HCT116 (cell line): ENCODE data around the gene SFXN1. TPM values are rescaled to one million over a fixed set of nuclear protein-coding genes. Genes with fewer than 3 reads are reported as not detected.

Experiments
- ATAC-seq: fragments of 200-7000 bp; cut with Tn5 transposase; 2 replicates; pipeline ENCODE4 v1.9.1; 2020; ENCODE audit warnings: mild to moderate bottlenecking, moderate library complexity
- BruUV-seq: library from RNA; stranded (reverse); fragments of 400-500 nt; replicated peaks from 2 replicates; lab custom pipeline; 2021; lab: Mats Ljungman, UMichigan
- CTCF ChIA-PET: fragments of 300-600 bp; sonication (Branson Sonifier 250); formaldehyde crosslinking; loops from one replicate; lab custom pipeline; 2021; ENCODE audit warnings: antibody characterized with exemption; lab: Charles Lee
- POLR2A ChIA-PET: fragments of 300-600, 350-600 bp; sonication (Branson Sonifier 250); formaldehyde crosslinking; loops from one replicate; lab custom pipeline; 2021; ENCODE audit warnings: antibody characterized with exemption; lab: Charles Lee
- RAD21 ChIA-PET, 2 experiments: fragments of 300-600 bp; sonication (Branson Sonifier 250); formaldehyde crosslinking; loops; one replicate each; lab custom pipeline; 2023; ENCODE audit warnings: low total read pairs in 2 of 2; ENCODE audit not compliant: uncharacterized antibody in 2 of 2, unreplicated experiment in 2 of 2, low non-redundant PET in 1 of 2; lab: Charles Lee
- DNase-seq: peaks from one replicate; pipeline ENCODE4 v3.0.0-alpha.2; 2010; ENCODE audit warnings: low read depth, low spot score
- H2AFZ ChIP-seq: fragments of 200-600 bp; shearing (Covaris generic), sonication (generic); 2 replicates; pipeline ENCODE4 v1.6.1; 2017; ENCODE audit warnings: low read depth, mixed run types, mixed read lengths, antibody characterized with exemption, low read length; ENCODE audit not compliant: poor library complexity, severe bottlenecking
- H3K27ac ChIP-seq: 2 replicates; pipeline ENCODE4 v1.5.1; 2012; ENCODE audit warnings: low read depth, low read length
- H3K27me3 ChIP-seq: fragments of 200-600 bp; sonication (generic); 2 replicates; pipeline ENCODE4 v1.6.1; 2016; ENCODE audit warnings: mixed run types, low read length, mixed read lengths; ENCODE audit not compliant: insufficient read depth
- H3K36me3 ChIP-seq, 2 experiments: fragments of 200-500 bp in 1 of 2; fragments of 200-600 bp in 1 of 2; sonication (Bioruptor generic) in 1 of 2; sonication (generic) in 1 of 2; 2 replicates each; pipeline versions ENCODE4 v1.5.1 to v1.6.1; 2014 to 2016; ENCODE audit warnings: low read length in 2 of 2, inconsistent platforms in 1 of 2, mixed read lengths in 1 of 2, mixed run types in 1 of 2; ENCODE audit not compliant: insufficient read depth in 2 of 2, control insufficient read depth in 1 of 2
- H3K4me1 ChIP-seq, 2 experiments: fragments of 200-600 bp in 1 of 2; sonication (generic) in 1 of 2; 2 replicates each; pipeline versions ENCODE4 v1.5.1 to v1.6.1; 2012 to 2017; ENCODE audit warnings: low read length in 2 of 2, inconsistent platforms in 1 of 2, mild to moderate bottlenecking in 1 of 2, mixed read lengths in 1 of 2, mixed run types in 1 of 2, moderate library complexity in 1 of 2; ENCODE audit not compliant: insufficient read depth in 2 of 2, control insufficient read depth in 1 of 2
- H3K4me2 ChIP-seq: fragments of 200-600 bp; sonication (generic); 2 replicates; pipeline ENCODE4 v1.6.1; 2017; ENCODE audit warnings: mixed run types, low read length, mixed read lengths
- H3K4me3 ChIP-seq, 2 experiments: fragments of 200-600 bp in 1 of 2; sonication (generic) in 1 of 2; replicated peaks in 1 of 2; 2 replicates each; pipeline ENCODE4 v1.5.1; 2011 to 2016; ENCODE audit warnings: low read length in 2 of 2, control low read depth in 1 of 2, low read depth in 1 of 2, mild to moderate bottlenecking in 1 of 2, mixed read lengths in 1 of 2, mixed run types in 1 of 2
- H3K79me2 ChIP-seq: fragments of 200-600 bp; sonication (generic); 2 replicates; pipeline ENCODE4 v1.6.1; 2017; ENCODE audit warnings: mild to moderate bottlenecking, mixed run types, low read length, moderate library complexity, mixed read lengths; ENCODE audit not compliant: insufficient read depth
- H3K9ac ChIP-seq: fragments of 200-600 bp; sonication (generic); 2 replicates; pipeline ENCODE4 v1.6.1; 2016; ENCODE audit warnings: low read length, mixed read lengths
- H3K9me2 ChIP-seq: fragments of 200-600 bp; sonication (generic), shearing (Covaris generic); 2 replicates; pipeline ENCODE4 v1.6.1; 2017; ENCODE audit warnings: mixed run types, mild to moderate bottlenecking, moderate library complexity; ENCODE audit not compliant: insufficient read depth
- H3K9me3 ChIP-seq, 2 experiments: fragments of 200-500 bp in 1 of 2; fragments of 200-600 bp in 1 of 2; sonication (Bioruptor generic) in 1 of 2; sonication (generic) in 1 of 2; 2 replicates each; pipeline ENCODE4 v1.6.1; 2014 to 2017; ENCODE audit warnings: low read length in 2 of 2, mixed read lengths in 2 of 2, inconsistent platforms in 1 of 2, low read depth in 1 of 2, mild to moderate bottlenecking in 1 of 2, mixed run types in 1 of 2, moderate library complexity in 1 of 2; ENCODE audit not compliant: control insufficient read depth in 1 of 2, insufficient read depth in 1 of 2
- H4K20me1 ChIP-seq: fragments of 200-600 bp; sonication (generic), shearing (Covaris generic); 2 replicates; pipeline ENCODE4 v1.6.1; 2017; ENCODE audit warnings: mixed run types, mild to moderate bottlenecking, moderate library complexity; ENCODE audit not compliant: insufficient read depth
- CBX3 ChIP-seq: IDR thresholded peaks from 2 replicates; pipeline ENCODE4 v1.6.1; 2012; ENCODE audit warnings: low read depth
- CEBPB ChIP-seq: IDR thresholded peaks from 2 replicates; pipeline ENCODE4 v1.6.1; 2012; ENCODE audit warnings: low read depth
- EZH2 ChIP-seq: fragments of 200-600 bp; sonication (generic); IDR thresholded peaks from 2 replicates; pipeline ENCODE4 v1.6.1; 2017; ENCODE audit warnings: antibody characterized with exemption, mixed run types
- EZH2phosphoT487 ChIP-seq: fragments of 200-600 bp; IDR thresholded peaks from 2 replicates; pipeline ENCODE4 v1.6.1; 2018; ENCODE audit warnings: antibody characterized with exemption, borderline replicate concordance
- JUND ChIP-seq: IDR thresholded peaks from 2 replicates; pipeline ENCODE4 v1.6.1; 2012
- POLR2AphosphoS5 ChIP-seq: IDR thresholded peaks from 2 replicates; pipeline ENCODE4 v1.6.1; 2011; ENCODE audit warnings: mild to moderate bottlenecking, low read depth, low read length, moderate library complexity
- YY1 ChIP-seq: IDR thresholded peaks from 2 replicates; pipeline ENCODE4 v1.6.1; 2011; ENCODE audit warnings: low read length, low read depth, moderate library complexity, mild to moderate bottlenecking; ENCODE audit not compliant: insufficient replicate concordance; ENCODE audit errors: extremely low read depth
- ZFX ChIP-seq: fragments of 450-650 bp; IDR thresholded peaks from 2 replicates; pipeline ENCODE4 v1.6.1; 2017
- intact Hi-C: fragments of 100-400 bp; cut with micrococcal nuclease; formaldehyde crosslinking; loops from 2 replicates; pipeline ENCODE4 v1.10.0; 2022
- total RNA-seq: library from RNA; stranded (reverse); gene quantifications from one replicate; pipeline ENCODE4 v1.2.1, GENCODE V29; 2021; ENCODE audit not compliant: unreplicated experiment

The SFXN1 gene
- total RNA-seq, 1 experiment from 2014 or later, result 145 TPM

GRCh38 chr5:175544586-175544985, 66.2 kb downstream of the SFXN1 start:
- POLR2A ChIA-PET, result no interaction called here
- Histone ChIP-seq H3K4me1 (no peaks in the 10 kb centered on the region), H3K79me2 (no peaks in the 10 kb centered on the region), H3K27me3 (peaks cover 26% of the 10 kb centered on the region), H3K9ac (no peak overlapping the region), H3K9me3 (no peaks in the 10 kb centered on the region), H3K36me3 (no peaks in the 10 kb centered on the region), H2AFZ (no peak overlapping the region), H3K27ac (no peak overlapping the region), H3K4me3 (no peak overlapping the region), H3K9me2 (no peaks in the 10 kb centered on the region), H4K20me1 (no peaks in the 10 kb centered on the region), H3K4me2 (no peak overlapping the region)
- CTCF ChIA-PET, result no interaction called here
- ATAC-seq (no peak), DNase-seq (no peak)
- no TSS peak for BruUV-seq
- RAD21 ChIA-PET, result no interaction called here
- intact Hi-C loops, result no loop called here
- TF ChIP-seq POLR2AphosphoS5, result no peak
- TF ChIP-seq, all 23 proteins: peak for 0

- ATAC-seq (no peak), DNase-seq (no peak)
- BruUV-seq, result no TSS peak
- H2AFZ ChIP-seq, result no peak overlapping the region
- H3K27ac ChIP-seq, result no peak overlapping the region
- no peak overlapping the region for H3K9ac ChIP-seq
- H3K27me3 ChIP-seq, result peaks cover 53% of the 10 kb centered on the region
- POLR2A ChIA-PET, result no interaction called here
- H3K4me2 ChIP-seq, result no peak overlapping the region
- TF ChIP-seq JUND (no peak), CEBPB (no peak), EZH2 (no peak), EZH2phosphoT487 (no peak), CBX3 (no peak), YY1 (no peak), ZFX (no peak)
- TF ChIP-seq, all 23 proteins: peak for 0
- no peaks in the 10 kb centered on the region for H3K79me2 ChIP-seq
- H3K36me3 ChIP-seq, result no peaks in the 10 kb centered on the region
- no peaks in the 10 kb centered on the region for H3K4me1 ChIP-seq
- intact Hi-C loops, result no loop called here
- CTCF ChIA-PET, result no interaction called here
- no peak overlapping the region for H3K4me3 ChIP-seq
- H3K9me3 ChIP-seq, result no peaks in the 10 kb centered on the region
- no peaks in the 10 kb centered on the region for H4K20me1 ChIP-seq
- RAD21 ChIA-PET, result no interaction called here
- H3K9me2 ChIP-seq, result no peaks in the 10 kb centered on the region
Measured at GRCh38 chr5:175547842-175548241, 69.5 kb downstream of the SFXN1 start.
